ENCODE measurements around the gene GDA.
A peak's percentile ranks its signal among the peaks of the same experiment; 100 is the strongest.
"Not testable (repeated sequence)": the region's sequence is repeated elsewhere in the genome, so short reads cannot be mapped to it uniquely, and the experiment has no call there.

The GDA gene

GRCh38 chr9:72211047-72211446, 61.8 kb downstream of the GDA start:
- DNase-seq: no peak

GRCh38 chr9:72213906-72214305, 64.7 kb downstream of the GDA start:
- DNase-seq: no peak

GRCh38 chr9:72217306-72217842, 68.1 kb downstream of the GDA start:
- no peak for DNase-seq

- no peak for DNase-seq
These were observed 71.3 kb downstream of the GDA start for GRCh38 chr9:72220589-72220988.

- DNase-seq: no peak
These were observed 77.0 kb downstream of the GDA start for GRCh38 chr9:72226146-72226812.

GRCh38 chr9:72228282-72228681, 79.0 kb downstream of the GDA start:
- no peak for DNase-seq

GRCh38 chr9:72232778-72233177, 83.5 kb downstream of the GDA start:
- no peak for DNase-seq

GRCh38 chr9:72247549-72247948, 98.3 kb downstream of the GDA start:
- DNase-seq: no peak

GRCh38 chr9:72251589-72251988, 102.3 kb downstream of the GDA start:
- DNase-seq: no peak

GRCh38 chr9:72254901-72255545, 105.8 kb downstream of the GDA start:
- DNase-seq: no peak

GRCh38 chr9:72255569-72255968, 106.3 kb downstream of the GDA start:
- DNase-seq: no peak

GRCh38 chr9:72256931-72257330, 107.7 kb downstream of the GDA start:
- no peak for DNase-seq

- DNase-seq: no peak
These were observed 108.6 kb downstream of the GDA start for GRCh38 chr9:72257814-72258213.

- no peak for DNase-seq
These were observed 112.8 kb downstream of the GDA start for GRCh38 chr9:72262063-72262462.

GRCh38 chr9:72263572-72263971, 114.3 kb downstream of the GDA start:
- DNase-seq: no peak

- DNase-seq: no peak
These were observed 119.7 kb downstream of the GDA start for GRCh38 chr9:72268961-72269360.

- DNase-seq: not testable (repeated sequence)
These were observed 121.1 kb downstream of the GDA start for GRCh38 chr9:72270359-72270758.

- DNase-seq: peak; percentile 33
These were observed 122.6 kb downstream of the GDA start for GRCh38 chr9:72271613-72272478.

GRCh38 chr9:72274441-72274840, 125.2 kb downstream of the GDA start:
- DNase-seq: no peak

- no peak for DNase-seq
These were observed 125.7 kb downstream of the GDA start for GRCh38 chr9:72274916-72275315.

- DNase-seq: no peak
These were observed 127.2 kb downstream of the GDA start for GRCh38 chr9:72276429-72276828.

- DNase-seq: no peak
These were observed 129.7 kb downstream of the GDA start for GRCh38 chr9:72278959-72279358.

GRCh38 chr9:72280913-72281500, 131.8 kb downstream of the GDA start:
- peak; percentile 76 for DNase-seq
